Prostate gland (tissue), 2 donors: ENCODE results near the gene RACK1. TPM values are rescaled to one million over a fixed set of nuclear protein-coding genes. Genes with fewer than 3 reads are reported as not detected.

Experiments used
- DNase-seq: peaks from one replicate; pipeline ENCODE4 v3.0.0-alpha.2; 2019; ENCODE audit warnings: low spot score
- H3K27ac ChIP-seq, 2 donors: fragments of 200-600 bp; sonication (generic); 2 replicates each; pipeline ENCODE4 v1.5.1; 2017 to 2019
- H3K27me3 ChIP-seq: fragments of 200-600 bp; sonication (generic); replicated peaks from 2 replicates; pipeline ENCODE4 v1.5.1; 2019; ENCODE audit not compliant: insufficient read depth
- H3K36me3 ChIP-seq, 2 donors: fragments of 200-600 bp; sonication (generic); 1 replicate in 1 of 2; 2 replicates in 1 of 2; pipeline versions ENCODE4 v1.5.1 to v1.8.1; 2017 to 2019
- H3K4me1 ChIP-seq: fragments of 200-600 bp; sonication (generic); replicated peaks from 2 replicates; pipeline ENCODE4 v1.5.1; 2019
- H3K4me3 ChIP-seq, 2 donors: fragments of 200-600 bp; sonication (generic); 2 replicates each; pipeline ENCODE4 v1.5.1; 2017 to 2019
- H3K9me3 ChIP-seq: fragments of 200-600 bp; sonication (generic); 2 replicates; pipeline ENCODE4 v1.5.1; 2017
- POLR2A ChIP-seq: fragments of 450-650 bp; IDR thresholded peaks from one replicate; pipeline ENCODE4 v1.6.1; 2016; ENCODE audit warnings: antibody characterized with exemption, mild to moderate bottlenecking
- POLR2AphosphoS5 ChIP-seq: sonication (generic); formaldehyde crosslinking; IDR thresholded peaks from one replicate; pipeline ENCODE4 v1.6.1; 2017; ENCODE audit warnings: antibody characterized with exemption
- WGBS: methylation state at CpG from one replicate; pipeline ENCODE4 v1.1.5; 2018; 5-methylcytosine and 5-hydroxymethylcytosine counted together
- intact Hi-C: fragments of 100-400 bp; cut with DNase I; formaldehyde crosslinking; loops from one replicate; pipeline ENCODE4 v1.14.2; 2022
- total RNA-seq, 2 donors: library from RNA; depleted of rRNA; stranded (reverse); fragments of >200 nt; gene quantifications; one replicate each; pipeline ENCODE4 v1.1.0, GENCODE V29; 2016
- TF ChIP-seq, protein P1 (sequence below), 4 experiments: fragments of 200-600 bp in 2 of 4; fragments of 450-650 bp in 2 of 4; sonication (generic) in 2 of 4; IDR thresholded peaks; 1 replicate in 3 of 4; 2 replicates in 1 of 4; pipeline ENCODE4 v1.5.1; 2016 to 2019; ENCODE audit warnings: antibody characterized with exemption in 4 of 4, mild to moderate bottlenecking in 2 of 4, moderate library complexity in 2 of 4

Gene RACK1
- total RNA-seq, 2 donors from 2014 or later, result 2,058 to 4,360 TPM

DNA sequence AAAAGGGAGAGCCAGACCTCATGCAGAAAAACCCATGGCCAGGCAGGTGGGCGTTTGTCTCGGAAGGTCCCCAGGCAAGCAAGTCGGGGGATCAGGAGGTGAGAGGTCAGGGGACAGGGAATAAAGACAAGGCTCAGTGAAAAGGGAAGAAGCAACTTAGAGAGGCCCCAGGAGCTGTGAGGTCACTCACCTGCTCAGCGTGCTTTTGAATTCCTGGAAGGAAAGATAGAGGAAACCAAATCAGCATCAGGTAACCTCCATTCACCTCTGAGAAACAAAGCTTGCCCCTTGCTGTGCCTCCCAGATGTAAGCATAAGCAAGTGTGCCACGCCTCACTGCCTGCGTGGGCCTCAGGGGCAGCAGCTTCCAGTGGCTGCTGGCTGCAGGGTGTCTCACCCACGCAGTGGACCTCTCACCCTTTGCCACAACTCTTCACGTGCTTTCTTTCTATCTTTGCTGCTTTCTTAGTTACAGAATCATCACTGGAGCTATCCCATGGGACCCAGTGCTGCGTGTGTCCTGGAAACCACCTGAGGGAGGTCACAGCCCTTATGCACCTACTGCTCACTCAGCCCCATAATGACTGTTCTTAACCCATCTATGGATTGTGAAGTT, 44.7 kb downstream of the RACK1 start:
- Histone ChIP-seq H3K36me3 (no peaks in the 10 kb centered on the region), H3K4me1 (no peaks in the 10 kb centered on the region), H3K27ac (no peak overlapping the region), H3K9me3 (no peaks in the 10 kb centered on the region), H3K4me3 (no peak overlapping the region), H3K27me3 (no peaks in the 10 kb centered on the region)
- 70% methylated on average over 9 of the region's 9 CpGs for WGBS
- TF ChIP-seq, protein P1, sequence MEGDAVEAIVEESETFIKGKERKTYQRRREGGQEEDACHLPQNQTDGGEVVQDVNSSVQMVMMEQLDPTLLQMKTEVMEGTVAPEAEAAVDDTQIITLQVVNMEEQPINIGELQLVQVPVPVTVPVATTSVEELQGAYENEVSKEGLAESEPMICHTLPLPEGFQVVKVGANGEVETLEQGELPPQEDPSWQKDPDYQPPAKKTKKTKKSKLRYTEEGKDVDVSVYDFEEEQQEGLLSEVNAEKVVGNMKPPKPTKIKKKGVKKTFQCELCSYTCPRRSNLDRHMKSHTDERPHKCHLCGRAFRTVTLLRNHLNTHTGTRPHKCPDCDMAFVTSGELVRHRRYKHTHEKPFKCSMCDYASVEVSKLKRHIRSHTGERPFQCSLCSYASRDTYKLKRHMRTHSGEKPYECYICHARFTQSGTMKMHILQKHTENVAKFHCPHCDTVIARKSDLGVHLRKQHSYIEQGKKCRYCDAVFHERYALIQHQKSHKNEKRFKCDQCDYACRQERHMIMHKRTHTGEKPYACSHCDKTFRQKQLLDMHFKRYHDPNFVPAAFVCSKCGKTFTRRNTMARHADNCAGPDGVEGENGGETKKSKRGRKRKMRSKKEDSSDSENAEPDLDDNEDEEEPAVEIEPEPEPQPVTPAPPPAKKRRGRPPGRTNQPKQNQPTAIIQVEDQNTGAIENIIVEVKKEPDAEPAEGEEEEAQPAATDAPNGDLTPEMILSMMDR (IDR thresholded peaks at IDR 0.05), result no peak
- no peak for DNase-seq
- intact Hi-C loops, result no loop called here

DNA sequence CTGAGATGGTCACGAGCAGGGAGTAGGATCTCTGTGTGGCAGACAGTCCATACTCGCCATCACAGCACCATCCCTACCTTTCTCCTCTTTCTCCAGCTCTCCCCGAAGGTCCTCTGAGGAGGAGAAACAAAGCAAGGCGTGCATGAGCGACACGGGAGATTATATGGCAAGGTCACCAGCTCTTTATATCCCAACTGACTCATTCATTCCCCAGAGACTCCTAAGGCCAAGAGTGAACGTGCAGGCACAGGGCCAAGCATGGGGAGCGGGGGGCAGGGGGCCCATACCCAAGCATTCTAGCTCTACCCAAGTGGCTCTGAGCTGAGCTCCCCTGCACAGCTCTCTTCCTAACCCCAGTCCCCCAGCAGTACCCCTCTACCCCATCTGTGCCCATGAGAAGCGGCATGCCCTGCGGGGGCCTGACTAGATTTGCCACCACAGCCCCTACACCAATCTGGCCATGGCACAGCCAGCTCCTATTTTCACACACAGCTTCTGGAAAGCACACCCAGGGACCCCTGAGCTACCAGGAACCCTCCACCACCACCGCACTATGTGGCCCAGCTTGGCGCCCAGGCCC, 45.5 kb downstream of the RACK1 start:
- 75% methylated on average over 12 of the region's 12 CpGs for WGBS
- TF ChIP-seq POLR2AphosphoS5, result no peak
- TF ChIP-seq, protein P1 (IDR thresholded peaks at IDR 0.05), result no peak
- TF ChIP-seq POLR2A, result no peak
- no peaks in the 10 kb centered on the region for H3K27me3 ChIP-seq
- DNase-seq, result no peak
- no peaks in the 10 kb centered on the region for H3K9me3 ChIP-seq
- H3K27ac ChIP-seq, result no peak overlapping the region
- H3K36me3 ChIP-seq, result no peaks in the 10 kb centered on the region
- peaks cover 7% of the 10 kb centered on the region for H3K4me1 ChIP-seq
- no peak overlapping the region for H3K4me3 ChIP-seq
- intact Hi-C loops, result no loop called here

DNA sequence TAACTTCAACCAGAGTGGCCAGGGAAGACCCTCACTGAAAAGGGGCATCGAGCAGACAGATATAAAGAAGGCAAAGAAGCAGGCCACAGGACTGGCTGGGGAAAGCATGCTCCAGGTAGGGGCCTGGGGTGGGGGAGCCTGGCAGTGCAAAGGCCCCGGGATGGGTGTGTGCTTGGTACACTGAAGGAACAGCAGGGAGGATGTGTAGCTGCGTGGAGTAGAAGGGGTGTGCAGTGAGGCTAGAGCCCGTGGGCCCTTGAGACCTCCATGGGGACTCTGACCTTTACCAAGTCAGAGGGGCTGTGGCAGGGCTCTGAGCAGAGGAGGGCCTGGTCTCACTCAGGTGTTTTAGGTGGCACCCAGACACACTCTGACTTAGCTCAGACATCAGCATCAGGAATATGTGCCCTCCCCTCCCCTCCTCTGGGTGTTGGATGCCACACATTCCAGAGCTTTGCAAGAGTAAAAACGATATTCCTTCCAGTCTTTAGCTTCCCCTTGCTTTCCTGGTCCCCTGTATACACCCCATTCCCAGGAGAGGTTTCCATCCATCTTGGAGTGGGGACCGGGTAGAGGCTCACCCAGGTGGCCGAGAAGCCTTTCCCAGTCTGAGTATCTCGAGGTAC, 46.3 kb downstream of the RACK1 start:
- no peak overlapping the region for H3K4me3 ChIP-seq
- TF ChIP-seq POLR2AphosphoS5, result no peak
- no peak for TF ChIP-seq POLR2A
- TF ChIP-seq, protein P1 (IDR thresholded peaks at IDR 0.05), result no peak
- H3K36me3 ChIP-seq, result no peaks in the 10 kb centered on the region
- DNase-seq, result no peak
- WGBS, result 73% methylated on average over 8 of the region's 8 CpGs
- no peaks in the 10 kb centered on the region for H3K27me3 ChIP-seq
- H3K4me1 ChIP-seq, result peaks cover 7% of the 10 kb centered on the region
- H3K27ac ChIP-seq, result no peak overlapping the region
- H3K9me3 ChIP-seq, result no peaks in the 10 kb centered on the region
- intact Hi-C loops, result no loop called here

DNA sequence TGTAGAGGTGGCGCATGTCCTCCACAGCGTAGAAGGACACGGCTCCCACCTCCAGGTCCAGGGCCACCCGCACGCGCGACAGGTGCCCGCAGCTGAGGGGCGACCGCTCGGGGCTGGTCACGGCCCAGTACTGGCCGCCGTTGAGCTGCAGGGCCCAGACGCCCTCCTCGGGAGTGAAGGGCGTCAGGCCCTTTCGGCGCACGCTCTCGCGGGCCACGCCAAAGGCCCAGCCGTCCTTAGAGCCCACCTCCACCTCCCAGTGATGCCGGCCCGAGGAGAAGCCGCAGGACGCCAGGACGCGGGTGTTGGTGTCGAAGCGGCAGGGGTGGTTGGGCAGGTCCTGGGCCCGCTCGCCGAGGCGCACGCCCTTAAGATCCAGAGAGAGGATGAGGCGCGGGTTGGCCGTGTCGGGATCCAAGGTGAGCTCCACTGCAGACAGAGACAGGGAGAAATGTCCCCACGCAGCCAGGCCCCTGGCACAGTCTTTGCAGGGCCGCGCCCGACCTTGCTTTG, 48.4 kb downstream of the RACK1 start:
- intact Hi-C loops, result no loop called here
- no peak for DNase-seq
- peaks cover 7% of the 10 kb centered on the region for H3K4me1 ChIP-seq
- 70% methylated on average over 22 of the region's 45 CpGs for WGBS
- H3K4me3 ChIP-seq, result no peak overlapping the region
- H3K9me3 ChIP-seq, result no peaks in the 10 kb centered on the region
- H3K27ac ChIP-seq, result no peak overlapping the region
- TF ChIP-seq POLR2A (no peak), POLR2AphosphoS5 (no peak)
- TF ChIP-seq, protein P1 (IDR thresholded peaks at IDR 0.05), result no peak
- no peaks in the 10 kb centered on the region for H3K36me3 ChIP-seq
- no peaks in the 10 kb centered on the region for H3K27me3 ChIP-seq
